ENCODE data around the gene LMAN2.

LMAN2 gene

GRCh38 chr5:177311392-177311722 is 40.1 kb downstream of the LMAN2 start:
- Histone ChIP-seq H4K91ac (ENCODE audit: low read depth, low read length, poor library complexity) (no peak overlapping the region), H2BK120ac (ENCODE audit: low read depth, low read length) (no peak overlapping the region), H2AK5ac (ENCODE audit: low read depth, low read length) (peak overlapping the region; percentile 78), H3K4ac (ENCODE audit: low read length) (no peak overlapping the region), H3K9me3 (replicated peaks in 1 of 2; ENCODE audit: control insufficient read depth in 2 of 2, insufficient read depth in 1 of 2, low read depth in 1 of 2, low read length in 2 of 2) (no peaks in the 10 kb centered on the region), H3K14ac (ENCODE audit: low read length) (no peak overlapping the region), H2BK12ac (ENCODE audit: low read length) (no peak overlapping the region), H2BK15ac (ENCODE audit: low read length) (peak overlapping the region; percentile 30), H3K27ac (replicated peaks; ENCODE audit: low read length) (no peak overlapping the region), H3K4me1 (ENCODE audit: control insufficient read depth in 2 of 2, insufficient read depth in 1 of 2, low read depth in 1 of 2, low read length in 2 of 2) (peaks cover 12 to 16% of the 10 kb centered on the region in 2 donors), H3K23ac (ENCODE audit: low read depth, low read length, poor library complexity) (peak overlapping the region; percentile 87), H3K4me2 (ENCODE audit: insufficient read depth, low read length, poor library complexity, severe bottlenecking) (peak overlapping the region; percentile 79), H3K4me3 (ENCODE audit: low read length in 2 of 2) (peak overlapping the region; percentile 89 to 98), H3K79me1 (ENCODE audit: low read depth, low read length) (peaks cover 5% of the 10 kb centered on the region), H3K18ac (ENCODE audit: low read length) (peak overlapping the region; percentile 97), H3K9ac (ENCODE audit: low read depth, low read length, poor library complexity) (peak overlapping the region; percentile 90), H2AFZ (ENCODE audit: low read length) (peak overlapping the region; percentile 91), H2BK5ac (ENCODE audit: low read length) (peak overlapping the region; percentile 91), H3K27me3 (ENCODE audit: control insufficient read depth in 3 of 3, insufficient read depth in 3 of 3, low read depth in 1 of 3, low read length in 3 of 3) (peaks cover 0 to 1% (median 0%) of the 10 kb centered on the region in 3 experiments), H3K36me3 (replicated peaks in 1 of 2; ENCODE audit: control insufficient read depth in 2 of 2, insufficient read depth in 2 of 2, low read length in 2 of 2) (peaks cover 9 to 38% of the 10 kb centered on the region in 2 donors), H4K8ac (ENCODE audit: low read depth, low read length) (no peak overlapping the region)
- DNase-seq (ENCODE audit: low spot score) = no peak
- no CpG with 5 or more reads among the region's 23 CpGs for WGBS, 2 donors (ENCODE audit: extremely low coverage in 2 of 2, insufficient read length in 2 of 2, insufficient replicate concordance in 1 of 2)

- Histone ChIP-seq H2BK12ac (ENCODE audit: low read length) (no peak overlapping the region), H3K14ac (ENCODE audit: low read length) (no peak overlapping the region), H3K4me1 (ENCODE audit: control insufficient read depth in 2 of 2, insufficient read depth in 1 of 2, low read depth in 1 of 2, low read length in 2 of 2) (peaks cover 12 to 16% of the 10 kb centered on the region in 2 donors), H2BK120ac (ENCODE audit: low read depth, low read length) (no peak overlapping the region), H2AK5ac (ENCODE audit: low read depth, low read length) (peak overlapping the region; percentile 78), H3K9me3 (replicated peaks in 1 of 2; ENCODE audit: control insufficient read depth in 2 of 2, insufficient read depth in 1 of 2, low read depth in 1 of 2, low read length in 2 of 2) (no peaks in the 10 kb centered on the region), H3K27ac (replicated peaks; ENCODE audit: low read length) (no peak overlapping the region), H3K18ac (ENCODE audit: low read length) (peak overlapping the region; percentile 67), H3K79me1 (ENCODE audit: low read depth, low read length) (peaks cover 5% of the 10 kb centered on the region), H4K91ac (ENCODE audit: low read depth, low read length, poor library complexity) (no peak overlapping the region), H3K27me3 (ENCODE audit: control insufficient read depth in 3 of 3, insufficient read depth in 3 of 3, low read depth in 1 of 3, low read length in 3 of 3) (peaks cover 0 to 1% (median 0%) of the 10 kb centered on the region in 3 experiments), H2BK15ac (ENCODE audit: low read length) (no peak overlapping the region), H3K23ac (ENCODE audit: low read depth, low read length, poor library complexity) (peak overlapping the region; percentile 87), H2BK5ac (ENCODE audit: low read length) (peak overlapping the region; percentile 91), H3K36me3 (replicated peaks in 1 of 2; ENCODE audit: control insufficient read depth in 2 of 2, insufficient read depth in 2 of 2, low read length in 2 of 2) (peaks cover 12 to 43% of the 10 kb centered on the region in 2 donors), H3K4me3 (ENCODE audit: low read length in 2 of 2) (peak overlapping the region; percentile 89 to 98), H3K4ac (ENCODE audit: low read length) (no peak overlapping the region), H2AFZ (ENCODE audit: low read length) (peak overlapping the region; percentile 91), H4K8ac (ENCODE audit: low read depth, low read length) (no peak overlapping the region), H3K9ac (ENCODE audit: low read depth, low read length, poor library complexity) (peak overlapping the region; percentile 90), H3K4me2 (ENCODE audit: insufficient read depth, low read length, poor library complexity, severe bottlenecking) (peak overlapping the region; percentile 79)
- WGBS, 2 donors (ENCODE audit: extremely low coverage in 2 of 2, insufficient read length in 2 of 2, insufficient replicate concordance in 1 of 2) = no CpG with 5 or more reads among the region's 20 CpGs
- DNase-seq (ENCODE audit: low spot score) = no peak
Measured at GRCh38 chr5:177310757-177311391, 40.6 kb downstream of the LMAN2 start.

- Histone ChIP-seq H2BK12ac (ENCODE audit: low read length) (no peak overlapping the region), H3K9me3 (replicated peaks in 1 of 2; ENCODE audit: control insufficient read depth in 2 of 2, insufficient read depth in 1 of 2, low read depth in 1 of 2, low read length in 2 of 2) (no peaks in the 10 kb centered on the region), H3K23ac (ENCODE audit: low read depth, low read length, poor library complexity) (peak overlapping the region; percentile 25), H3K4ac (ENCODE audit: low read length) (no peak overlapping the region), H2AK5ac (ENCODE audit: low read depth, low read length) (peak overlapping the region; percentile 37), H2BK120ac (ENCODE audit: low read depth, low read length) (no peak overlapping the region), H3K36me3 (replicated peaks in 1 of 2; ENCODE audit: control insufficient read depth in 2 of 2, insufficient read depth in 2 of 2, low read length in 2 of 2) (peaks cover 14 to 48% of the 10 kb centered on the region in 2 donors), H3K4me2 (ENCODE audit: insufficient read depth, low read length, poor library complexity, severe bottlenecking) (no peak overlapping the region), H3K4me3 (ENCODE audit: low read length in 2 of 2) (peak overlapping the region in 1 of 2 donors; percentile 98), H3K27me3 (ENCODE audit: control insufficient read depth in 3 of 3, insufficient read depth in 3 of 3, low read depth in 1 of 3, low read length in 3 of 3) (peaks cover 0 to 1% (median 0%) of the 10 kb centered on the region in 3 experiments), H4K8ac (ENCODE audit: low read depth, low read length) (no peak overlapping the region), H2AFZ (ENCODE audit: low read length) (no peak overlapping the region), H3K14ac (ENCODE audit: low read length) (no peak overlapping the region), H3K79me1 (ENCODE audit: low read depth, low read length) (peaks cover 5% of the 10 kb centered on the region), H3K27ac (replicated peaks; ENCODE audit: low read length) (no peak overlapping the region), H3K18ac (ENCODE audit: low read length) (no peak overlapping the region), H4K91ac (ENCODE audit: low read depth, low read length, poor library complexity) (no peak overlapping the region), H2BK5ac (ENCODE audit: low read length) (no peak overlapping the region), H3K4me1 (ENCODE audit: control insufficient read depth in 2 of 2, insufficient read depth in 1 of 2, low read depth in 1 of 2, low read length in 2 of 2) (peaks cover 12 to 16% of the 10 kb centered on the region in 2 donors), H3K9ac (ENCODE audit: low read depth, low read length, poor library complexity) (peak overlapping the region; percentile 74), H2BK15ac (ENCODE audit: low read length) (no peak overlapping the region)
- DNase-seq (ENCODE audit: low spot score) = no peak
- WGBS, 2 donors (ENCODE audit: extremely low coverage in 2 of 2, insufficient read length in 2 of 2, insufficient replicate concordance in 1 of 2) = no CpG with 5 or more reads among the region's 13 CpGs
Measured at GRCh38 chr5:177310332-177310731, 41.1 kb downstream of the LMAN2 start.

- no peaks in the 10 kb centered on the region for H3K9me3 ChIP-seq (replicated peaks in 1 of 2; ENCODE audit: control insufficient read depth in 2 of 2, insufficient read depth in 1 of 2, low read depth in 1 of 2, low read length in 2 of 2)
- H3K9ac ChIP-seq (ENCODE audit: low read depth, low read length, poor library complexity) = peak overlapping the region; percentile 50
- H3K4me2 ChIP-seq (ENCODE audit: insufficient read depth, low read length, poor library complexity, severe bottlenecking) = no peak overlapping the region
- H2BK5ac ChIP-seq (ENCODE audit: low read length) = no peak overlapping the region
- H4K91ac ChIP-seq (ENCODE audit: low read depth, low read length, poor library complexity) = no peak overlapping the region
- peaks cover 0 to 1% (median 0%) of the 10 kb centered on the region in 3 experiments for H3K27me3 ChIP-seq (ENCODE audit: control insufficient read depth in 3 of 3, insufficient read depth in 3 of 3, low read depth in 1 of 3, low read length in 3 of 3)
- no peak overlapping the region for H3K4ac ChIP-seq (ENCODE audit: low read length)
- H2AFZ ChIP-seq (ENCODE audit: low read length) = no peak overlapping the region
- H4K8ac ChIP-seq (ENCODE audit: low read depth, low read length) = no peak overlapping the region
- peaks cover 14 to 20% of the 10 kb centered on the region in 2 donors for H3K4me1 ChIP-seq (ENCODE audit: control insufficient read depth in 2 of 2, insufficient read depth in 1 of 2, low read depth in 1 of 2, low read length in 2 of 2)
- peaks cover 5% of the 10 kb centered on the region for H3K79me1 ChIP-seq (ENCODE audit: low read depth, low read length)
- H2BK15ac ChIP-seq (ENCODE audit: low read length) = no peak overlapping the region
- no peak overlapping the region for H2BK12ac ChIP-seq (ENCODE audit: low read length)
- no peak overlapping the region for H2BK120ac ChIP-seq (ENCODE audit: low read depth, low read length)
- no peak overlapping the region for H3K14ac ChIP-seq (ENCODE audit: low read length)
- peaks cover 19 to 56% of the 10 kb centered on the region in 2 donors for H3K36me3 ChIP-seq (replicated peaks in 1 of 2; ENCODE audit: control insufficient read depth in 2 of 2, insufficient read depth in 2 of 2, low read length in 2 of 2)
- no peak overlapping the region for H3K18ac ChIP-seq (ENCODE audit: low read length)
- no peak overlapping the region for H3K23ac ChIP-seq (ENCODE audit: low read depth, low read length, poor library complexity)
- no peak overlapping the region for H3K27ac ChIP-seq (replicated peaks; ENCODE audit: low read length)
- DNase-seq (ENCODE audit: low spot score) = peak; percentile 68
- WGBS, 2 donors (ENCODE audit: extremely low coverage in 2 of 2, insufficient read length in 2 of 2, insufficient replicate concordance in 1 of 2) = no CpG with 5 or more reads among the region's 10 CpGs
- no peak overlapping the region for H2AK5ac ChIP-seq (ENCODE audit: low read depth, low read length)
- H3K4me3 ChIP-seq (ENCODE audit: low read length in 2 of 2) = peak overlapping the region in 1 of 2 donors; percentile 98
Measured at GRCh38 chr5:177309351-177310191, 41.9 kb downstream of the LMAN2 start.

Measured in neuronal stem cell (in vitro differentiated cells).